Activated naive CD4-positive, alpha-beta T cell (primary cell): Measurements from ENCODE around the gene KRTAP12-2.

Experiments used
- DNase-seq, 4 experiments: peaks; one replicate each; lab custom pipeline; 2025; lab: John Stamatoyannopoulos, UW

KRTAP12-2 gene

DNA sequence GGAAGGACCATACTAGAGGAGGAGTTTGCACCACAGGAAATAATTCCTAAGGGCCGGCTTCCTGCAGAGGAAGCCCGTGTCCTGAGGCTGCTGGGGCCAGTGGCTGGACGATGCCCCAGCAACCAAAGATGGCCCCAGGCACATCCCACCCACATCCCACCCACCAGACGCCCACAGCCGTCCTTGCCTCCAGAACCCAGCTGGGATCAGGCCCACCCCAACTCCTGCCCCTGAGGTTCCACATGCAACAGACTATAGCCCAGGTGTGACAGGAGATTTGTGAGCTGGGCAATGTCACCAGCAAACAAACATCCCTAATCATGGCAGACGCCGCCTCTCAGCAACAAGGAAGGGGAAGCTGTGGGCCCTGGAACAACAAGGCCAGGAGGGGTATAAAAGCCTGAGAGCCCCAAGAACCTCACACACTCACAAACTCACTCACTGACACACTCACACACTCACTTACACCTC lies 40.0 kb downstream of the KRTAP12-2 start, which contains the start of gene KRTAP10-9:
Gene KRTAP10-9 (plus strand): TSS at position 421 of the 471 bp plus-strand sequence. CDS start 79 bp downstream, outside the sequence.
- DNase-seq = no peak

- no peak for DNase-seq
These were observed 40.5 kb downstream of the KRTAP12-2 start for GRCh38 chr21:44626262-44626661.

- no peak for DNase-seq
These were observed 41.0 kb downstream of the KRTAP12-2 start for GRCh38 chr21:44625756-44626155.

DNA sequence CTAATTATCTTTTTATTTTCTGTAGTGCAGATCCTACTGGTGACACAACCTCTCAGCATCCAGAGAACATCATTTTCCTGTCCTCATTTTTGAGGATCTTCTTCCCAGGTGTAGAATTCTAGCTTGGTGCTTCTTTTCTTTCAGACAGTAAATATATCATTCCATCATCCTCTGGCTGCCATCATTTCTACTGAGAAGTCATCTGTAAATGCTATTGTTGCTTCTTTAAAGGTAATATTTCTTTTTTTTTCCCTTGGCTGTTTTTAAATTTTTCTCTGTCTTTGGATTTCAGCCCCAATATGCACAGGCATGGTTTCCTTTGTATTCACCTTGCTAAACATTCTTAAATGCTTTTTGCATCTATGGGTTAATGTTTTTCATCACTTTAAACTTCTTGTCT lies 43.2 kb downstream of the KRTAP12-2 start:
- DNase-seq = no peak

- no peak for DNase-seq
These were observed 46.8 kb downstream of the KRTAP12-2 start for GRCh38 chr21:44619886-44620285.

DNA sequence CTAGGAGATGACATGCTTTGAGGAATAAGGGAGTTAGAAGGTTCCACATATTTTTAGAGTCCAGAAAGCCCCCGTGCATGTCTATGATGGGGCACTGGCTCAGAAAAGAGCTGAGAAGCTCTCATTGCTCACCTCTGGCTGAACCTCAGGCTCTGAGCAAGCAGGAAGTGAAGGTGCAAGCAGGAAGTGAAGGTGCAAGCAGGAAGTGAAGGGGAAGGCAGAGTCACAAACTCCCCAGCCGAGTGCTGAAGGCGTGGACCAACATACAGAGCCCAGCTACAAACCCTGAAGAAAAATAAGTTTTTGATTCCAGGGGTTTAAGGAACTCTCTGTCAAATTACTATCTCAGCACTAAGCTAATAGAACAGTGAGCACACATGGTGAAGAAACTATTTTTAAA lies 47.8 kb downstream of the KRTAP12-2 start:
- peak in 2 of 4 experiments; percentile 36 to 37 for DNase-seq

DNA sequence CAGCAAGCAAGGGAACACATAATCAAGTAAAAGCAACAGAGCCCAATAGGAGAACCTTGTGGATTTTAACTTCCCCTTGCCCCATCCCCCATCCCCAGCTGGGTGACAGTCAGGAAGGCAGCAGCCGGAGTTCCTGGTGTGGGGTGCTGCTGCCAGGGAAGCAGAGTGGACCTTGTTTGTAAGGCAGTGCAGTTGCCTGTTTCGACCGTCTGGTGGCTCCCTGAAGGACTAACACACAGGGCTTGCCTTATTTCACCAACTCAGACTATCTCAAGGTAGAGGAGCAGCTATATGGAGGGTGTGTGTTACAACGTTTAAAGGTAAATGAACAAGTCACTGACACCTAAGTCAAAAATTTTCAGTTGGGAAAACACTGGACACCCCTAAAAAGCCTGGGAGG lies 48.2 kb downstream of the KRTAP12-2 start:
- DNase-seq = no peak

GRCh38 chr21:44617071-44617501 lies 49.6 kb downstream of the KRTAP12-2 start:
- no peak for DNase-seq

DNA sequence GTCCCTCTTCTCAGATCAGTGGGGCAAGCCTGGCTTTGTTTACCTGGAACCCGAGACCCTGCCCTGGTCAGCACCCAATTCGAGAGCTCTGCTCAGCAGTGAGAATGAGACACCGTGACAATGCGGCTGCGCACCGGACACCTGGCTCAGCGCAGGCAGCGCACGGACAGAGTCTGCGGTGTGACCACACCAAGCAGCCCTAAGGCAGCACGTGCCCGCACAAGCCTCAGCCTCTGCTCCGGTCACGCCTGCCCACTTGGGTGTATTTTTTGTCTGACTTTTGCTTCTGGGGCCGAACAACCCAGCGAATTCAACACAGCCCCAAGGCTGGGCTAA lies 50.2 kb downstream of the KRTAP12-2 start:
- DNase-seq = no peak
